Keratinocyte (primary cell): ENCODE results near the gene BCL11B. TPM values are rescaled to one million over a fixed set of nuclear protein-coding genes. Genes with fewer than 3 reads are reported as not detected.

Experiments used
- DNase-seq: peaks from one replicate; pipeline ENCODE4 v3.0.0-alpha.2; 2011; ENCODE audit warnings: low read depth, missing footprints, low spot score
- FAIRE-seq: peaks from 2 replicates; lab custom pipeline; 2011; peaks lifted over from hg19 to GRCh38; lab: Jason Lieb, UNC
- H2AFZ ChIP-seq: 2 replicates; pipeline ENCODE4 v1.6.0; 2012; ENCODE audit warnings: low read length, control low read depth, inconsistent platforms; ENCODE audit not compliant: control insufficient read depth
- H3K27ac ChIP-seq: 2 replicates; pipeline ENCODE4 v1.5.1; 2011; ENCODE audit warnings: low read length; ENCODE audit not compliant: control insufficient read depth, insufficient read depth
- H3K27me3 ChIP-seq: 3 replicates; pipeline ENCODE4 v1.6.0; 2011; ENCODE audit warnings: low read length; ENCODE audit not compliant: control insufficient read depth, insufficient read depth; ENCODE audit errors: extremely low read depth
- H3K36me3 ChIP-seq, 2 experiments: 2 replicates in 1 of 2; 3 replicates in 1 of 2; pipeline ENCODE4 v1.5.1; 2011; ENCODE audit warnings: low read length in 2 of 2, mild to moderate bottlenecking in 1 of 2; ENCODE audit not compliant: control insufficient read depth in 2 of 2, insufficient read depth in 2 of 2; ENCODE audit errors: extremely low read depth in 1 of 2
- H3K4me1 ChIP-seq: 3 replicates; pipeline ENCODE4 v1.5.1; 2011; ENCODE audit warnings: low read length; ENCODE audit not compliant: control insufficient read depth, insufficient read depth; ENCODE audit errors: extremely low read depth
- H3K4me2 ChIP-seq: 3 replicates; pipeline ENCODE4 v1.6.0; 2011; ENCODE audit warnings: low read depth, low read length; ENCODE audit not compliant: control insufficient read depth, insufficient read depth; ENCODE audit errors: extremely low read depth
- H3K4me3 ChIP-seq, 3 experiments: fragments of 200-600 bp in 1 of 3; sonication (generic) in 1 of 3; 2 replicates in 2 of 3; 3 replicates in 1 of 3; pipeline ENCODE4 v1.5.1; 2011 to 2016; ENCODE audit warnings: low read length in 3 of 3, mild to moderate bottlenecking in 3 of 3, control low read depth in 2 of 3, inconsistent platforms in 1 of 3, low read depth in 1 of 3, mixed read lengths in 1 of 3, mixed run types in 1 of 3, moderate library complexity in 1 of 3; ENCODE audit not compliant: control insufficient read depth in 2 of 3, insufficient read depth in 2 of 3; ENCODE audit errors: extremely low read depth in 1 of 3
- H3K79me2 ChIP-seq: 2 replicates; pipeline ENCODE4 v1.6.0; 2012; ENCODE audit warnings: low read length; ENCODE audit not compliant: control insufficient read depth, insufficient read depth
- H3K9ac ChIP-seq: 3 replicates; pipeline ENCODE4 v1.6.0; 2011; ENCODE audit warnings: low read length; ENCODE audit not compliant: control insufficient read depth, insufficient read depth; ENCODE audit errors: extremely low read depth
- H3K9me1 ChIP-seq: 3 replicates; pipeline ENCODE4 v1.6.0; 2011; ENCODE audit warnings: low read length; ENCODE audit not compliant: control insufficient read depth, insufficient read depth; ENCODE audit errors: extremely low read depth
- H3K9me3 ChIP-seq: 2 replicates; pipeline ENCODE4 v1.5.1; 2012; ENCODE audit warnings: low read depth, low read length; ENCODE audit not compliant: control insufficient read depth
- H4K20me1 ChIP-seq: 3 replicates; pipeline ENCODE4 v1.6.0; 2011; ENCODE audit warnings: low read length; ENCODE audit not compliant: control insufficient read depth, insufficient read depth; ENCODE audit errors: extremely low read depth
- EZH2 ChIP-seq: IDR thresholded peaks from one replicate; pipeline ENCODE4 v1.6.1; 2012; ENCODE audit warnings: inconsistent platforms, mild to moderate bottlenecking, low read length, moderate library complexity
- dilution Hi-C: fragments of 300-500 bp; cut with MboI; formaldehyde crosslinking; loops from one replicate; pipeline ENCODE4 v1.7.0; 2020; ENCODE audit warnings: low sequenced_read_pairs; ENCODE audit not compliant: extremely low pct_ligation_motif_present
- polyA plus RNA-seq, 5 experiments: library from polyadenylated mRNA; depleted of rRNA in 3 of 5; stranded (reverse) in 3 of 5; stranded (forward) in 1 of 5; unstranded in 1 of 5; fragments of >200 nt; gene quantifications; 1 replicate in 1 of 5; 2 replicates in 3 of 5; 3 replicates in 1 of 5; pipeline versions ENCODE4 v1.2.1 to v1.2.3, GENCODE V29; 2011 to 2012; ENCODE audit warnings: missing spikeins in 2 of 5, low read depth in 1 of 5, low replicate concordance in 1 of 5
- TF ChIP-seq, protein P1 (sequence below), 3 experiments: IDR thresholded peaks in 1 of 3; conservative IDR thresholded peaks in 1 of 3; optimal IDR thresholded peaks in 1 of 3; 2 replicates in 2 of 3; 3 replicates in 1 of 3; pipeline versions ENCODE3 to v1.5.1; 2011; ENCODE audit warnings: low read length in 3 of 3, mild to moderate bottlenecking in 3 of 3, moderate library complexity in 2 of 3, control low read depth in 1 of 3, inconsistent platforms in 1 of 3; ENCODE audit not compliant: insufficient read depth in 2 of 3; ENCODE audit errors: extremely low read depth in 1 of 3

Gene BCL11B
- polyA plus RNA-seq, 1 donor (not counting 4 experiments of a cell fraction or from before 2014, with no cell fraction given), result 5.2 TPM

DNA sequence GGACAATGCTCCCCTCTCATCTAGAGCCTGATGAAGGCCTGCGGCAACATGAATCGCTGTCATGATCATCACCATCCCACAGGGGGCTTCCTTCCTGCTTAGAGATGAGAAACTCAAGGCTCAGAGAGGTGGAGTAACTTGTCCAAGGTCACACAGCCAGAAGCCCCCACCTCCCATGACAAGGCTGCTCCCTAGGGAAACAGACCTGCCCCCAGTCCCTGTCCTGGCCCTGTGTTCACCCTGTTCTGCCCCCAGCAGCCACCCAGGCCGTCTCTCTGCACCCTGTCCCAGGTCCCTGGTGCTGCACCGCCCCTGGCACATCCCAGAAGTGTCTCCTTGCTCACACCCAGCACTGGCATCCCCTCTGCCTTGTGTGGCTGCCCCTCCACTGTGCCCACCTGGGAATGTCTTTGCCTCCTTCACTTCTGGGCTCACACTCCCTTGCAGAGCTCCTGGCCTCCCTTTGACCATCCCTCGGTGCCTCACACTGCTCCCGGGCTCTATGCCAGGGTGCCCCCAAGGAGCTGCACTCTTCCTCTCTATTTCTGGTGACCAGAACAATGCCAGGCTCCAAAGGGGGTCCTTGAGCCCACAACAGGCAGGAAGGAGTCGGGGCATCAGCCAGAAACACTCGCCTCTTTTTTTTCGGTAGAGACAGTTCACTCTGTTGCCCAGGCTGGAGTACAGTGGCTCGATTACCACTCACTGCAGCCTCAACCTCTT lies 70.5 kb downstream of the BCL11B start:
- H4K20me1 ChIP-seq, result no peaks in the 10 kb centered on the region
- H3K9me3 ChIP-seq, result no peaks in the 10 kb centered on the region
- peaks cover 11 to 16% of the 10 kb centered on the region in 2 experiments for H3K36me3 ChIP-seq
- H3K9me1 ChIP-seq, result no peaks in the 10 kb centered on the region
- no peak overlapping the region for H2AFZ ChIP-seq
- dilution Hi-C loops, result no loop called here
- H3K4me3 ChIP-seq, result no peak overlapping the region
- H3K27me3 ChIP-seq, result no peaks in the 10 kb centered on the region
- DNase-seq (no peak), FAIRE-seq (no peak)
- no peak overlapping the region for H3K4me2 ChIP-seq
- no peak overlapping the region for H3K9ac ChIP-seq
- H3K4me1 ChIP-seq, result no peaks in the 10 kb centered on the region
- no peak overlapping the region for H3K27ac ChIP-seq
- TF ChIP-seq EZH2, result no peak
- TF ChIP-seq, protein P1, sequence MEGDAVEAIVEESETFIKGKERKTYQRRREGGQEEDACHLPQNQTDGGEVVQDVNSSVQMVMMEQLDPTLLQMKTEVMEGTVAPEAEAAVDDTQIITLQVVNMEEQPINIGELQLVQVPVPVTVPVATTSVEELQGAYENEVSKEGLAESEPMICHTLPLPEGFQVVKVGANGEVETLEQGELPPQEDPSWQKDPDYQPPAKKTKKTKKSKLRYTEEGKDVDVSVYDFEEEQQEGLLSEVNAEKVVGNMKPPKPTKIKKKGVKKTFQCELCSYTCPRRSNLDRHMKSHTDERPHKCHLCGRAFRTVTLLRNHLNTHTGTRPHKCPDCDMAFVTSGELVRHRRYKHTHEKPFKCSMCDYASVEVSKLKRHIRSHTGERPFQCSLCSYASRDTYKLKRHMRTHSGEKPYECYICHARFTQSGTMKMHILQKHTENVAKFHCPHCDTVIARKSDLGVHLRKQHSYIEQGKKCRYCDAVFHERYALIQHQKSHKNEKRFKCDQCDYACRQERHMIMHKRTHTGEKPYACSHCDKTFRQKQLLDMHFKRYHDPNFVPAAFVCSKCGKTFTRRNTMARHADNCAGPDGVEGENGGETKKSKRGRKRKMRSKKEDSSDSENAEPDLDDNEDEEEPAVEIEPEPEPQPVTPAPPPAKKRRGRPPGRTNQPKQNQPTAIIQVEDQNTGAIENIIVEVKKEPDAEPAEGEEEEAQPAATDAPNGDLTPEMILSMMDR (optimal IDR thresholded peaks at IDR 0.05 in 1 of 3, IDR thresholded peaks at IDR 0.05 in 1 of 3, conservative IDR thresholded peaks at IDR 0.05 in 1 of 3; ENCODE audit: extremely low read depth in 1 of 3, insufficient read depth in 2 of 3, low read length in 3 of 3), result no peak
- peaks cover 81% of the 10 kb centered on the region for H3K79me2 ChIP-seq

DNA sequence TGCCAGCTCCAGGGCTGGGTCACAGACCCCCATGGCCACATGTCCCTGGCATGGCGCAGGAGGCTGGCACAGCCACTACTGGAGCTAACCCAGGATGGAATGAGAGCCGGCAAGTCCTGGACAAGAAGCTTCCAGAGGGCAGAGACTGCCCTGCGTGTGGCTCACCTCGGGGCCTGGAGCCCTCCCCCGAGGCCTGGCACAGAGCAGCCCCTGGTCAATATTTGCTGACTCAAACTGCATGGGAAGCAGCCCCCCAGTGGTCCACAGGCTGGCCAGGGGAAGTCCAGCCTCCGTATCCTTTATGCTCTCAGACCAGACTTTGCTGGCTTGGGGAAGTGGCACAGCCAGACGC lies 71.4 kb downstream of the BCL11B start:
- Histone ChIP-seq H3K9me3 (no peaks in the 10 kb centered on the region), H3K27ac (no peak overlapping the region), H3K4me2 (no peak overlapping the region), H3K27me3 (no peaks in the 10 kb centered on the region), H3K9ac (no peak overlapping the region), H3K36me3 (peaks cover 11 to 21% of the 10 kb centered on the region in 2 experiments), H2AFZ (no peak overlapping the region), H3K9me1 (no peaks in the 10 kb centered on the region), H4K20me1 (no peaks in the 10 kb centered on the region), H3K4me3 (no peak overlapping the region), H3K79me2 (peaks cover 81% of the 10 kb centered on the region), H3K4me1 (no peaks in the 10 kb centered on the region)
- dilution Hi-C loops, result no loop called here
- no peak for DNase-seq
- TF ChIP-seq, protein P1 (optimal IDR thresholded peaks at IDR 0.05 in 1 of 3, IDR thresholded peaks at IDR 0.05 in 1 of 3, conservative IDR thresholded peaks at IDR 0.05 in 1 of 3; ENCODE audit: extremely low read depth in 1 of 3, insufficient read depth in 2 of 3, low read length in 3 of 3), result no peak
- no peak for TF ChIP-seq EZH2
- FAIRE-seq, result no peak
